K562 (cell line): Measurements from ENCODE around the gene SLC7A4. TPM values are rescaled to one million over a fixed set of nuclear protein-coding genes. Genes with fewer than 3 reads are reported as not detected.
A peak's percentile ranks its signal among the peaks of the same experiment; 100 is the strongest.

Experiments used
- HCFC1 ChIP-seq: IDR thresholded peaks from 2 replicates; pipeline ENCODE4 v1.6.1; 2012; ENCODE audit warnings: low read depth, low read length, improper control_type of control experiment
- HDAC6 ChIP-seq: IDR thresholded peaks from 2 replicates; pipeline ENCODE4 v1.6.1; 2012; ENCODE audit warnings: low read depth, mild to moderate bottlenecking, control low read depth, inconsistent platforms, low read length, moderate library complexity
- HNRNPK ChIP-seq: fragments of 200-400 bp; formaldehyde crosslinking; IDR thresholded peaks from one replicate; pipeline ENCODE4 v1.6.1; 2018; ENCODE audit warnings: mild to moderate bottlenecking, low read depth, low read length; ENCODE audit not compliant: poor library complexity, severe bottlenecking
- KDM5B ChIP-seq: fragments of 200-600 bp; sonication (generic); IDR thresholded peaks from 2 replicates; pipeline ENCODE4 v1.6.1; 2012; ENCODE audit warnings: low read depth, mild to moderate bottlenecking, moderate library complexity, low read length, control low read depth, inconsistent platforms; ENCODE audit not compliant: insufficient replicate concordance
- KLF1 ChIP-seq: fragments of 450-650 bp; IDR thresholded peaks from 2 replicates; pipeline ENCODE4 v1.6.1; 2016; ENCODE audit warnings: missing genetic modification characterization, missing compliant biosample characterization
- KLF6 ChIP-seq: fragments of 250-450 bp; sonication (Bioruptor Pico); IDR thresholded peaks from 2 replicates; pipeline ENCODE4 v1.4.0; 2020; ENCODE audit warnings: mild to moderate bottlenecking, moderate library complexity, borderline replicate concordance
- RFX5 ChIP-seq: IDR thresholded peaks from 2 replicates; pipeline ENCODE4 v1.6.1; 2011; ENCODE audit warnings: low read depth, mild to moderate bottlenecking, improper control_type of control experiment, low read length
- XRCC5 ChIP-seq: fragments of 200-400 bp; formaldehyde crosslinking; IDR thresholded peaks from 2 replicates; pipeline ENCODE4 v1.6.1; 2017; ENCODE audit warnings: low read depth, mild to moderate bottlenecking, low read length
- ZKSCAN8 ChIP-seq: fragments of 200-800 bp; sonication (Bioruptor generic); IDR thresholded peaks from 2 replicates; pipeline ENCODE4 v1.6.1; 2016; ENCODE audit warnings: missing genetic modification characterization, missing compliant biosample characterization
- ZNF140 ChIP-seq: fragments of 250-450 bp; sonication (Bioruptor Pico); IDR thresholded peaks from 2 replicates; pipeline ENCODE4 v1.8.0; 2021; ENCODE audit warnings: moderate library complexity, mild to moderate bottlenecking, inconsistent platforms
- ZNF586 ChIP-seq: fragments of 450-650 bp; formaldehyde crosslinking; conservative IDR thresholded peaks from 2 replicates; pipeline ENCODE4 v1.4.0; 2020; ENCODE audit warnings: mild to moderate bottlenecking, moderate library complexity
- ZNF644 ChIP-seq: fragments of 200-800 bp; sonication (Bioruptor generic); IDR thresholded peaks from 2 replicates; pipeline ENCODE4 v1.6.1; 2016; ENCODE audit warnings: low read depth, missing genetic modification characterization, missing compliant biosample characterization
- ZNF76 ChIP-seq: fragments of 250-450 bp; sonication (Bioruptor Pico); IDR thresholded peaks from 2 replicates; pipeline ENCODE4 v1.4.0; 2020; ENCODE audit warnings: mild to moderate bottlenecking, moderate library complexity, borderline replicate concordance
- polyA plus RNA-seq, 8 experiments: library from polyadenylated mRNA; depleted of rRNA in 4 of 8; stranded (reverse) in 5 of 8; unstranded in 3 of 8; fragments of >200 nt; fragmentation: Nextera tagmentation in 2 of 8; fragmentation: Illumina TruSeq in 1 of 8; extraction: Ambion mirVana in 2 of 8; extraction: Trizol in 1 of 8; gene quantifications; 2 replicates each; pipeline versions ENCODE4 v1.2.1 to v1.2.3, GENCODE V29; 2011 to 2014; ENCODE audit warnings: inconsistent platforms in 1 of 8, missing spikeins in 1 of 8
- total RNA-seq, 7 experiments: library from RNA; depleted of rRNA in 6 of 7; stranded (reverse); fragments of >200 nt in 6 of 7; fragmentation: Illumina TruSeq in 2 of 7; extraction: Trizol in 2 of 7; gene quantifications; 2 replicates each; pipeline versions ENCODE4 v1.2.1 to v1.2.3, GENCODE V29; 2011 to 2021; ENCODE audit warnings: low replicate concordance in 1 of 7
- TF ChIP-seq, protein P1 (sequence below): fragments of 200-400 bp; formaldehyde crosslinking; IDR thresholded peaks from 2 replicates; pipeline ENCODE4 v1.6.1; 2017; ENCODE audit warnings: mild to moderate bottlenecking, low read depth, low read length, moderate library complexity
- TF ChIP-seq, protein P2 (sequence below): fragments of 450-650 bp; IDR thresholded peaks from 2 replicates; pipeline ENCODE4 v1.6.1; 2018; ENCODE audit not compliant: partially characterized antibody
- TF ChIP-seq, protein P3 (sequence below): fragments of 450-650 bp; IDR thresholded peaks from 2 replicates; pipeline ENCODE4 v1.6.1; 2017; ENCODE audit warnings: antibody characterized with exemption
- TF ChIP-seq, protein P4 (sequence below), 3 experiments: fragments of 200-800 bp in 1 of 3; sonication (Bioruptor generic) in 1 of 3; sonication (generic) in 1 of 3; formaldehyde crosslinking in 1 of 3; IDR thresholded peaks; 2 replicates each; pipeline versions ENCODE4 v1.6.1 to v1.8.0; 2016 to 2022; ENCODE audit warnings: mild to moderate bottlenecking in 2 of 3, missing compliant biosample characterization in 2 of 3, missing genetic modification characterization in 2 of 3, missing genetic modification reagents in 1 of 3

The SLC7A4 gene
- total and polyA plus RNA-seq, 9 of the 15 experiments (the other 6 are each of a cell fraction or from before 2014, with no cell fraction given) = not detected

DNA sequence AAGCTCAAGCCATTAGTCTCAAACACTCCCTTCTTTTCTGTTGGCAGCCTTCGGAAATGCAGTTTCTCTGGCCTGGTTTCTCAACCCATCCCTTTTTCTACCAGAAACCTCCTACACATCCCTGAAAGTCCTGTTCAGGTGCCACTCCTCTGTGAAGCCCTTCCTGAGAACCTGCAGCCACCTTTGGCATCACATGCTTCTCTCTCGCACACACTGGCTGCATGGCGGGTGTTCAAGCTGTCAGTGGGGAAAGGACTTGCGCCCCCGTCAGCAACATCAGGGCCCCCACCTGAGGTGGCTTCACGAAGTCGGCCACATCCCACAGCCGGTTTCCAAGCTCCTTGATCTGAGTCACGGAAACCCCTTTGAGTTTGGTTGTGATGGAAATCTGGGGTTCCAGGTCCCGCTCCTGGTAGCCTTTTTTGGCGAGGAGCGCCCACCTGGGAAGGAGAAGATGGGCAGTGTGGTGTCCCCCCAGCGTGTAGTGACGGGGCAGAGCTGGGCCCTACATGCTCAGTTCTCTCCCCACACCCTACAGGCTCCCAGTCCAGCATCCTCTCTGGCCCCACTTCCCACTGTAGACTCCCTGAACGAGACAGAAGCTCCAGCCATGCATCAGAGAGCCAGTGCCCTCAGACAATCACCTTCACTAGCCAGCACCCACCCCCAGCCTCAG, 11.6 kb upstream of the SLC7A4 start (continued):
- no peak for TF ChIP-seq XRCC5
- TF ChIP-seq ZKSCAN8 (CRISPR knock-in tag) = no peak
- no peak for TF ChIP-seq RFX5
- TF ChIP-seq, protein P1, sequence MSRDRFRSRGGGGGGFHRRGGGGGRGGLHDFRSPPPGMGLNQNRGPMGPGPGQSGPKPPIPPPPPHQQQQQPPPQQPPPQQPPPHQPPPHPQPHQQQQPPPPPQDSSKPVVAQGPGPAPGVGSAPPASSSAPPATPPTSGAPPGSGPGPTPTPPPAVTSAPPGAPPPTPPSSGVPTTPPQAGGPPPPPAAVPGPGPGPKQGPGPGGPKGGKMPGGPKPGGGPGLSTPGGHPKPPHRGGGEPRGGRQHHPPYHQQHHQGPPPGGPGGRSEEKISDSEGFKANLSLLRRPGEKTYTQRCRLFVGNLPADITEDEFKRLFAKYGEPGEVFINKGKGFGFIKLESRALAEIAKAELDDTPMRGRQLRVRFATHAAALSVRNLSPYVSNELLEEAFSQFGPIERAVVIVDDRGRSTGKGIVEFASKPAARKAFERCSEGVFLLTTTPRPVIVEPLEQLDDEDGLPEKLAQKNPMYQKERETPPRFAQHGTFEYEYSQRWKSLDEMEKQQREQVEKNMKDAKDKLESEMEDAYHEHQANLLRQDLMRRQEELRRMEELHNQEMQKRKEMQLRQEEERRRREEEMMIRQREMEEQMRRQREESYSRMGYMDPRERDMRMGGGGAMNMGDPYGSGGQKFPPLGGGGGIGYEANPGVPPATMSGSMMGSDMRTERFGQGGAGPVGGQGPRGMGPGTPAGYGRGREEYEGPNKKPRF = no peak
- TF ChIP-seq ZNF586 = 0 out of 2 replicates have a peak, but pooled peaks have one; percentile 6
- TF ChIP-seq, protein P2, sequence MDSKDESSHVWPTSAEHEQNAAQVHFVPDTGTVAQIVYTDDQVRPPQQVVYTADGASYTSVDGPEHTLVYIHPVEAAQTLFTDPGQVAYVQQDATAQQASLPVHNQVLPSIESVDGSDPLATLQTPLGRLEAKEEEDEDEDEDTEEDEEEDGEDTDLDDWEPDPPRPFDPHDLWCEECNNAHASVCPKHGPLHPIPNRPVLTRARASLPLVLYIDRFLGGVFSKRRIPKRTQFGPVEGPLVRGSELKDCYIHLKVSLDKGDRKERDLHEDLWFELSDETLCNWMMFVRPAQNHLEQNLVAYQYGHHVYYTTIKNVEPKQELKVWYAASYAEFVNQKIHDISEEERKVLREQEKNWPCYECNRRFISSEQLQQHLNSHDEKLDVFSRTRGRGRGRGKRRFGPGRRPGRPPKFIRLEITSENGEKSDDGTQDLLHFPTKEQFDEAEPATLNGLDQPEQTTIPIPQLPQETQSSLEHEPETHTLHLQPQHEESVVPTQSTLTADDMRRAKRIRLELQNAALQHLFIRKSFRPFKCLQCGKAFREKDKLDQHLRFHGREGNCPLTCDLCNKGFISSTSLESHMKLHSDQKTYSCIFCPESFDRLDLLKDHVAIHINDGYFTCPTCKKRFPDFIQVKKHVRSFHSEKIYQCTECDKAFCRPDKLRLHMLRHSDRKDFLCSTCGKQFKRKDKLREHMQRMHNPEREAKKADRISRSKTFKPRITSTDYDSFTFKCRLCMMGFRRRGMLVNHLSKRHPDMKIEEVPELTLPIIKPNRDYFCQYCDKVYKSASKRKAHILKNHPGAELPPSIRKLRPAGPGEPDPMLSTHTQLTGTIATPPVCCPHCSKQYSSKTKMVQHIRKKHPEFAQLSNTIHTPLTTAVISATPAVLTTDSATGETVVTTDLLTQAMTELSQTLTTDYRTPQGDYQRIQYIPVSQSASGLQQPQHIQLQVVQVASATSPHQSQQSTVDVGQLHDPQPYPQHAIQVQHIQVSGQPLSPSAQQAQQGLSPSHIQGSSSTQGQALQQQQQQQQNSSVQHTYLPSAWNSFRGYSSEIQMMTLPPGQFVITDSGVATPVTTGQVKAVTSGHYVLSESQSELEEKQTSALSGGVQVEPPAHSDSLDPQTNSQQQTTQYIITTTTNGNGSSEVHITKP = no peak
- TF ChIP-seq ZNF140 (CRISPR knock-in tag) = no peak
- 0 out of 2 replicates have a peak, but pooled peaks have one; percentile 30 for TF ChIP-seq KLF1 (tag)
- no peak for TF ChIP-seq KLF6 (CRISPR knock-in tag)
- no peak for TF ChIP-seq HDAC6
- TF ChIP-seq, protein P3, sequence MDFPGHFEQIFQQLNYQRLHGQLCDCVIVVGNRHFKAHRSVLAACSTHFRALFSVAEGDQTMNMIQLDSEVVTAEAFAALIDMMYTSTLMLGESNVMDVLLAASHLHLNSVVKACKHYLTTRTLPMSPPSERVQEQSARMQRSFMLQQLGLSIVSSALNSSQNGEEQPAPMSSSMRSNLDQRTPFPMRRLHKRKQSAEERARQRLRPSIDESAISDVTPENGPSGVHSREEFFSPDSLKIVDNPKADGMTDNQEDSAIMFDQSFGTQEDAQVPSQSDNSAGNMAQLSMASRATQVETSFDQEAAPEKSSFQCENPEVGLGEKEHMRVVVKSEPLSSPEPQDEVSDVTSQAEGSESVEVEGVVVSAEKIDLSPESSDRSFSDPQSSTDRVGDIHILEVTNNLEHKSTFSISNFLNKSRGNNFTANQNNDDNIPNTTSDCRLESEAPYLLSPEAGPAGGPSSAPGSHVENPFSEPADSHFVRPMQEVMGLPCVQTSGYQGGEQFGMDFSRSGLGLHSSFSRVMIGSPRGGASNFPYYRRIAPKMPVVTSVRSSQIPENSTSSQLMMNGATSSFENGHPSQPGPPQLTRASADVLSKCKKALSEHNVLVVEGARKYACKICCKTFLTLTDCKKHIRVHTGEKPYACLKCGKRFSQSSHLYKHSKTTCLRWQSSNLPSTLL = no peak
- TF ChIP-seq ZNF76 (CRISPR knock-in tag) = 0 out of 2 replicates have a peak, but pooled peaks have one; percentile 52
- TF ChIP-seq, protein P4, sequence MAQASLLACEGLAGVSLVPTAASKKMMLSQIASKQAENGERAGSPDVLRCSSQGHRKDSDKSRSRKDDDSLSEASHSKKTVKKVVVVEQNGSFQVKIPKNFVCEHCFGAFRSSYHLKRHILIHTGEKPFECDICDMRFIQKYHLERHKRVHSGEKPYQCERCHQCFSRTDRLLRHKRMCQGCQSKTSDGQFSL (CRISPR knock-in tag; IDR thresholded peaks at IDR 0.05) = 0 out of 2 replicates have a peak, but pooled peaks have one; percentile 14
- TF ChIP-seq, protein P4 (tag; IDR thresholded peaks at IDR 0.05) = no peak
- TF ChIP-seq HCFC1 = no peak
- TF ChIP-seq HNRNPK = no peak
- no peak for TF ChIP-seq ZNF644 (tag)
- no peak for TF ChIP-seq KDM5B
